Neutrophil (primary cell): Measurements from ENCODE around the gene SPEM1.

Experiments
- H3K27ac ChIP-seq: fragments of 200-600 bp; sonication (generic); 2 replicates; pipeline ENCODE4 v1.5.1; 2016; ENCODE audit warnings: mild to moderate bottlenecking, moderate library complexity
- H3K27me3 ChIP-seq: fragments of 200-600 bp; sonication (generic); 2 replicates; pipeline ENCODE4 v1.6.0; 2016; ENCODE audit warnings: mild to moderate bottlenecking
- H3K36me3 ChIP-seq: fragments of 200-600 bp; sonication (generic); 2 replicates; pipeline ENCODE4 v1.5.1; 2017
- H3K4me1 ChIP-seq, 2 experiments: fragments of 200-600 bp in 1 of 2; sonication (generic) in 1 of 2; 1 replicate in 1 of 2; 2 replicates in 1 of 2; pipeline versions ENCODE4 v1.5.1 to v1.6.1; 2013 to 2016; ENCODE audit warnings: low read depth in 1 of 2, low read length in 1 of 2, mild to moderate bottlenecking in 1 of 2, moderate library complexity in 1 of 2; ENCODE audit not compliant: control insufficient read depth in 1 of 2, insufficient read depth in 1 of 2
- H3K4me3 ChIP-seq, 2 experiments: fragments of 200-600 bp in 1 of 2; sonication (generic) in 1 of 2; 1 replicate in 1 of 2; 2 replicates in 1 of 2; pipeline ENCODE4 v1.5.1; 2013 to 2016; ENCODE audit warnings: low read depth in 1 of 2, low read length in 1 of 2, mild to moderate bottlenecking in 1 of 2, moderate library complexity in 1 of 2
- H3K9me3 ChIP-seq: fragments of 200-600 bp; sonication (generic); 2 replicates; pipeline ENCODE4 v1.5.1; 2016
- CTCF ChIP-seq: fragments of 200-600 bp; sonication (generic); IDR thresholded peaks from 2 replicates; pipeline ENCODE4 v1.5.1; 2016; ENCODE audit warnings: antibody characterized with exemption

SPEM1 gene, protein sequence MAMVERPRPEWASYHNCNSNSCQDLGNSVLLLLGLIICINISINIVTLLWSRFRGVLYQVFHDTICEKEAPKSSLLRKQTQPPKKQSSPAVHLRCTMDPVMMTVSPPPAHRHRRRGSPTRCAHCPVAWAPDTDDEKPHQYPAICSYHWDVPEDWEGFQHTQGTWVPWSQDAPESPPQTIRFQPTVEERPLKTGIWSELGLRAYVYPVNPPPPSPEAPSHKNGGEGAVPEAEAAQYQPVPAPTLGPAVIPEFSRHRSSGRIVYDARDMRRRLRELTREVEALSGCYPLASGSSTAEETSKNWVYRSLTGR

DNA sequence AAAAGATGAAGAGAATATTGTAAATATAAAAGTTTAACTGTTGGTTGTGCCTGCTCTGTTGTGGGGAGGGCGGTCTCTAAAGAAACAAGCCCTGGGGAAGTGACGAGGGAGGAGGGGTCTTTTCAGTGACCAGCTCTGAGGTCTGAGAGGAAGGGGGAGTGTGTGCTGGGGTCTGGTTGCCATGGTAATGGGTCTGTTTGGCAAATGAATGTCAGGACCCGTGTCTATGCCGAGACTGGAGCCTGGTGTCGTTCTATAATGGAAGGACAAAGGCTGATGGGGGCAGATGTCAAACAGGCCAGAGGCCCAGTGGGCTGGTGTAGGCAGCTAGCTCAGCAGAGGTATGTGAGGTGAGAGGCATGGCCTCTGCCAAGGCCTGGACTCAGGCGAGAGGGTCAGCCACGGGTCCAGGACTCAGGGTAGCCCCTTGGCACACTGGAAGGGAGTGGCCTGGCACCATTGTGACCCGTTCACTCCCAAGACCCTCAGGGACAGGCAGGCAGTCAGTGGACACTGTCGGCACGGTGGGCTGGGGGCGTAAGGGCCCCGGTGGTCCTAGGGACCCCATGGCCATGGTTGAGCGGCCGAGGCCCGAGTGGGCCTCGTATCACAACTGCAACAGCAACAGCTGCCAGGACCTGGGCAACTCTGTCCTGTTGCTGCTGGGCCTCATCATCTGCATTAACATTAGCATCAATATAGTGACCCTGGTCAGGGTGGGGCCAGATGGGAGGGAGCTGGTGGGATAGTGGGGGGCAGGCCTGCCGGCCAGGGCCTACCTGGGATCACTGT, at the start of gene SPEM1:
Gene SPEM1 (plus strand): TSS at position 506 of the 792 bp plus-strand sequence. CDS start 61 bp downstream, at position 567.
- H3K9me3 ChIP-seq, result no peaks in the 10 kb centered on the region
- no peak within 1 kb of the TSS for H3K27ac ChIP-seq
- H3K36me3 ChIP-seq, result no peaks in the 10 kb centered on the region
- H3K27me3 ChIP-seq, result no peaks in the 10 kb centered on the region
- no peak for TF ChIP-seq CTCF
- no peak within 1 kb of the TSS for H3K4me3 ChIP-seq
- no peaks in the 10 kb centered on the region for H3K4me1 ChIP-seq

DNA sequence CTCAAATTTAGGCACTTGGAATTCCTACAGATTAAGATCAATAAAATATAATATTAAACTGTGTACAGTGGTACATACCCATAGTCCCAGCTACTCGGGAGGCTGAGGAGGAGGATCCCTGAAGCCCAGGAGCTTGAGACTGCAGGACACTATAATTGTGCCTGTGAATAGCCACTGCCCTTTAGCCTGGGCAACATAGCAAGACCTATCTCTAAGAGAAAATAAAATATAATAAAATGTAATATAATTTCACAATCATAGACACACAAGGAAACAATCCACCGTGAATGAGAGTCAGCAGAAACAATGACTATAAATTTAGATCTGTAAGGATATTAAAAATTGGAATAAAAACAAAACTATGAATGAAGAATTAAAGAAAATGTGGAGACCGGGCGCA, 49.3 kb upstream of the SPEM1 start:
- TF ChIP-seq CTCF, result no peak

DNA sequence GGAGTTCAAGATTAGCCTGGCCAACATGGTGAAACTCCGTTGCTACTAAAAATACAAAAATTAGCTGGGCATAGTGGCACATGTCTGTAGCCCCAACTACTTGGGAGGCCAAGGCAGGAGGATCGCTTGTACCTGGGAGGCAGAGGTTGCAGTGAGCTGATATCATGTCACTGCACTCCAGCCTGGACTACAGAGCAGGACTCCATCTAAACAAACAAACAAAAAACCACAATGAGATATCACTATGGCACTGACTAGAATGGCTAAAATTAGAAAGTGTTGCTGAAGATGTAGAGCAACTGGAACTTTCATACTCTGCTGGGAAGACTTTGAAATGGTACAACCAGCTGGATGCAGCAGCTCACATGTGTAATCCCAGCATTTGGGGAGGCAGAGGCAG, 45.8 kb upstream of the SPEM1 start:
- Histone ChIP-seq H3K4me3 (no peak overlapping the region), H3K27ac (no peak overlapping the region), H3K27me3 (peaks cover 47% of the 10 kb centered on the region), H3K36me3 (no peaks in the 10 kb centered on the region), H3K4me1 (no peaks in the 10 kb centered on the region), H3K9me3 (no peaks in the 10 kb centered on the region)
- TF ChIP-seq CTCF, result no peak

More for the DNA sequence above, 49.3 kb upstream of the SPEM1 start:
- Histone ChIP-seq H3K27ac (no peak overlapping the region), H3K4me1 (no peaks in the 10 kb centered on the region), H3K9me3 (no peaks in the 10 kb centered on the region), H3K36me3 (no peaks in the 10 kb centered on the region), H3K27me3 (peaks cover 19% of the 10 kb centered on the region), H3K4me3 (no peak overlapping the region)

DNA sequence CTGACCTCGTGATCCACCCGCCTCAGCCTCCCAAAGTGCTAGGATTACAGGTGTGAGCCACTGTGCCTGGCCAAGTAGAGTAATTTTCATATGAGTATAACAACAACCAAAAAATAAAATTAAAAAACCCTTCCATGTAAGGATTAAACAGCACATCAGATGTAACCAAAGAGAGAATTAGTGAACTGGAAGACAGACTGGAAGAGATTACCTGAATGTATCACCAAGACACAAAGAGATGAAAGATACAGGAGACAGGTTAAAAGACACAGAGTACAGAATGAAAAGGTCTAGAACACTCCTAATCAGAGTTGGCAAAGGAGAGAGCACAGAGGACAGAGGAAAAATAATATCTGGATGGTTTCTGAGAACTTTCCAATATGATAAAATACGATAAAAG, 41.0 kb upstream of the SPEM1 start:
- H3K27ac ChIP-seq, result no peak overlapping the region
- H3K4me3 ChIP-seq, result no peak overlapping the region
- TF ChIP-seq CTCF, result no peak
- H3K36me3 ChIP-seq, result no peaks in the 10 kb centered on the region
- H3K4me1 ChIP-seq, result peaks cover 7% of the 10 kb centered on the region in 2 experiments
- H3K27me3 ChIP-seq, result peaks cover 84% of the 10 kb centered on the region
- no peaks in the 10 kb centered on the region for H3K9me3 ChIP-seq

DNA sequence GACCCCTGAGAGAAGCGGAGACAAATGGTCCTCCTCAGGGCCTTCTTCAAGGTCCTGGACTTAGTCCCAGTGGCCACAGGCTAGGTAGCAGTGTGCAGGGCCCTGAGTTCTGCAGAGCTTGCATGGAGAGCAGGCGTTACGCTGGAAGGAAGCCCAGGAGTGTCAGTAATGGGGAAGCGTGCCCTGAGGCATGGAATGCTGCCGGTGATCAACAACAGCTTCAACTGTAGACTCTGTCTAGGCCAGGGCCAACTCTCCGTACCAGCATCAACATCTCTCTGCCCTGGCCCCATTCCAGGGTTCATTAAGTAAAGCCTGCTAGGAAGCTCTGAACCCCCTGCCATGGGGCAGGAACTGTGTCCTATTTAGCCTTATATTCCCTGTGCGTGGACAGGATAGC, 39.8 kb upstream of the SPEM1 start:
- Histone ChIP-seq H3K4me1 (peaks cover 7 to 10% of the 10 kb centered on the region in 2 experiments), H3K36me3 (no peaks in the 10 kb centered on the region), H3K27ac (no peak overlapping the region), H3K27me3 (peaks cover 96% of the 10 kb centered on the region), H3K4me3 (no peak overlapping the region), H3K9me3 (no peaks in the 10 kb centered on the region)
- TF ChIP-seq CTCF, result no peak
